K562 (cell line): Measurements from ENCODE around the gene BCL10. TPM values are rescaled to one million over a fixed set of nuclear protein-coding genes. Genes with fewer than 3 reads are reported as not detected.

Source experiments
- CEBPB ChIP-seq: fragments of 450-650 bp; IDR thresholded peaks from 2 replicates; pipeline ENCODE4 v1.6.1; 2016; ENCODE audit warnings: missing genetic modification characterization, missing compliant biosample characterization
- CREB3L1 ChIP-seq: fragments of 450-650 bp; IDR thresholded peaks from 2 replicates; pipeline ENCODE4 v1.6.1; 2014; ENCODE audit warnings: low read depth, mild to moderate bottlenecking, moderate library complexity, borderline replicate concordance
- CTBP1 ChIP-seq: fragments of 450-650 bp; IDR thresholded peaks from 2 replicates; pipeline ENCODE4 v1.6.1; 2016; ENCODE audit warnings: borderline replicate concordance
- ESRRB ChIP-seq: fragments of 250-450 bp; sonication (Bioruptor Pico); IDR thresholded peaks from 2 replicates; pipeline ENCODE4 v1.5.0; 2020; ENCODE audit warnings: mild to moderate bottlenecking, moderate library complexity, borderline replicate concordance
- FOXJ3 ChIP-seq: sonication (generic); formaldehyde crosslinking; IDR thresholded peaks from 2 replicates; pipeline ENCODE4 v1.4.0; 2020; ENCODE audit warnings: mild to moderate bottlenecking, missing genetic modification reagents
- HMGN3 ChIP-seq: IDR thresholded peaks from 2 replicates; pipeline ENCODE4 v1.6.1; 2011; ENCODE audit warnings: borderline replicate concordance, low read depth, mild to moderate bottlenecking, mixed read lengths, low read length; ENCODE audit not compliant: insufficient read length; ENCODE audit errors: extremely low read depth
- KDM2B ChIP-seq: fragments of 250-450 bp; sonication (Bioruptor Pico); IDR thresholded peaks from 2 replicates; pipeline ENCODE4 v1.8.0; 2021; ENCODE audit warnings: mild to moderate bottlenecking, moderate library complexity
- KDM4B ChIP-seq, 2 experiments: fragments of 450-650 bp in 1 of 2; sonication (generic) in 1 of 2; IDR thresholded peaks; 2 replicates each; pipeline ENCODE4 v1.6.1; 2016 to 2017; ENCODE audit warnings: borderline replicate concordance in 2 of 2, antibody characterized with exemption in 1 of 2, low read depth in 1 of 2, mild to moderate bottlenecking in 1 of 2
- NCOA2 ChIP-seq, 2 experiments: fragments of 450-650 bp; IDR thresholded peaks; 2 replicates each; pipeline ENCODE4 v1.6.1; 2018; ENCODE audit warnings: mild to moderate bottlenecking in 2 of 2, moderate library complexity in 1 of 2; ENCODE audit not compliant: partially characterized antibody in 2 of 2
- NR0B1 ChIP-seq: fragments of 450-650 bp; IDR thresholded peaks from one replicate; pipeline ENCODE4 v1.6.1; 2018; ENCODE audit warnings: mild to moderate bottlenecking, moderate library complexity; ENCODE audit not compliant: partially characterized antibody
- PHTF2 ChIP-seq: fragments of 250-450 bp; sonication (Bioruptor Pico); IDR thresholded peaks from 2 replicates; pipeline ENCODE4 v1.5.0; 2021; ENCODE audit warnings: mild to moderate bottlenecking
- PYGO2 ChIP-seq: fragments of 450-650 bp; IDR thresholded peaks from 2 replicates; pipeline ENCODE4 v1.6.1; 2016; ENCODE audit warnings: mild to moderate bottlenecking, missing genetic modification characterization, moderate library complexity, missing compliant biosample characterization
- SMARCA5 ChIP-seq: fragments of 450-650 bp; IDR thresholded peaks from 2 replicates; pipeline ENCODE4 v1.6.1; 2016
- SRSF3 ChIP-seq: fragments of 200-400 bp; formaldehyde crosslinking; IDR thresholded peaks from 2 replicates; pipeline ENCODE4 v1.6.1; 2016; ENCODE audit warnings: mild to moderate bottlenecking, low read length, moderate library complexity; ENCODE audit not compliant: insufficient read depth
- STAT5B ChIP-seq: fragments of 250-450 bp; sonication (Bioruptor Pico); IDR thresholded peaks from 2 replicates; pipeline ENCODE4 v1.8.0; 2021; ENCODE audit warnings: mild to moderate bottlenecking, inconsistent platforms
- TRIM25 ChIP-seq: fragments of 450-650 bp; IDR thresholded peaks from 2 replicates; pipeline ENCODE4 v1.7.0; 2016; ENCODE audit warnings: borderline replicate concordance
- ZEB2 ChIP-seq: fragments of 450-650 bp; IDR thresholded peaks from 2 replicates; pipeline ENCODE4 v1.6.1; 2016
- ZNF354B ChIP-seq: fragments of 250-450 bp; sonication (Bioruptor Pico); IDR thresholded peaks from 2 replicates; pipeline ENCODE4 v1.4.0; 2020
- ZNF518B ChIP-seq: fragments of 250-450 bp; sonication (Bioruptor Pico); IDR thresholded peaks from 2 replicates; pipeline ENCODE4 v1.5.0; 2021; ENCODE audit warnings: mild to moderate bottlenecking, moderate library complexity
- ZNF77 ChIP-seq: fragments of 250-450 bp; sonication (Bioruptor Pico); IDR thresholded peaks from 2 replicates; pipeline ENCODE4 v1.5.0; 2020
- ZSCAN29 ChIP-seq: fragments of 450-650 bp; IDR thresholded peaks from 2 replicates; pipeline ENCODE4 v1.6.1; 2017
- polyA plus RNA-seq, 8 experiments: library from polyadenylated mRNA; depleted of rRNA in 4 of 8; stranded (reverse) in 5 of 8; unstranded in 3 of 8; fragments of >200 nt; fragmentation: Nextera tagmentation in 2 of 8; fragmentation: Illumina TruSeq in 1 of 8; extraction: Ambion mirVana in 2 of 8; extraction: Trizol in 1 of 8; gene quantifications; 2 replicates each; pipeline versions ENCODE4 v1.2.1 to v1.2.3, GENCODE V29; 2011 to 2014; ENCODE audit warnings: inconsistent platforms in 1 of 8, missing spikeins in 1 of 8
- total RNA-seq, 7 experiments: library from RNA; depleted of rRNA in 6 of 7; stranded (reverse); fragments of >200 nt in 6 of 7; fragmentation: Illumina TruSeq in 2 of 7; extraction: Trizol in 2 of 7; gene quantifications; 2 replicates each; pipeline versions ENCODE4 v1.2.1 to v1.2.3, GENCODE V29; 2011 to 2021; ENCODE audit warnings: low replicate concordance in 1 of 7

The BCL10 gene
- total and polyA plus RNA-seq, 9 of the 15 experiments (the other 6 are each of a cell fraction or from before 2014, with no cell fraction given): 8.0 to 19.4 (median 12.3) TPM

GRCh38 chr1:85259118-85259911 is 17.1 kb downstream of the BCL10 start, which contains the start of gene C1orf52 (continued):
- TF ChIP-seq HMGN3 (peak; percentile 60), ZSCAN29 (no peak), KDM2B (no peak), ZNF518B (CRISPR knock-in tag) (no peak), PYGO2 (tag) (no peak), TRIM25 (no peak), KDM4B (IDR thresholded peaks at IDR 0.05; ENCODE audit: borderline replicate concordance in 2 of 2, low read depth in 1 of 2) (peak in 1 of 2 experiments; percentile 79; a peak in 1 of 4 replicates), ESRRB (CRISPR knock-in tag) (no peak), ZEB2 (no peak), NR0B1 (no peak), NCOA2 (IDR thresholded peaks at IDR 0.05; ENCODE audit: partially characterized antibody in 2 of 2) (no peak), ZNF354B (no peak), FOXJ3 (CRISPR knock-in tag) (no peak), CTBP1 (peak; percentile 33; the same call in 1 of the 2 replicates), STAT5B (no peak), CREB3L1 (peak; percentile 36; the same call in 1 of the 2 replicates), SMARCA5 (no peak), PHTF2 (CRISPR knock-in tag) (no peak), SRSF3 (no peak), ZNF77 (CRISPR knock-in tag) (no peak), CEBPB (tag) (no peak)
